Hematopoietic multipotent progenitor cell (in vitro differentiated cells): ENCODE results near the gene KMT2C. TPM values are rescaled to one million over a fixed set of nuclear protein-coding genes. Genes with fewer than 3 reads are reported as not detected.
A peak's percentile ranks its signal among the peaks of the same experiment; 100 is the strongest.

Source experiments
- DNase-seq, 3 donors: peaks; one replicate each; pipeline ENCODE4 v3.0.0-alpha.2; 2011 to 2015; ENCODE audit warnings: low read depth in 2 of 3, low spot score in 2 of 3
- total RNA-seq: library from RNA; depleted of rRNA; stranded (reverse); fragments of >200 nt; gene quantifications from one replicate; pipeline ENCODE4 v1.2.3, GENCODE V29; 2012

Gene KMT2C
- total RNA-seq, 1 donor: 33.1 TPM

DNA sequence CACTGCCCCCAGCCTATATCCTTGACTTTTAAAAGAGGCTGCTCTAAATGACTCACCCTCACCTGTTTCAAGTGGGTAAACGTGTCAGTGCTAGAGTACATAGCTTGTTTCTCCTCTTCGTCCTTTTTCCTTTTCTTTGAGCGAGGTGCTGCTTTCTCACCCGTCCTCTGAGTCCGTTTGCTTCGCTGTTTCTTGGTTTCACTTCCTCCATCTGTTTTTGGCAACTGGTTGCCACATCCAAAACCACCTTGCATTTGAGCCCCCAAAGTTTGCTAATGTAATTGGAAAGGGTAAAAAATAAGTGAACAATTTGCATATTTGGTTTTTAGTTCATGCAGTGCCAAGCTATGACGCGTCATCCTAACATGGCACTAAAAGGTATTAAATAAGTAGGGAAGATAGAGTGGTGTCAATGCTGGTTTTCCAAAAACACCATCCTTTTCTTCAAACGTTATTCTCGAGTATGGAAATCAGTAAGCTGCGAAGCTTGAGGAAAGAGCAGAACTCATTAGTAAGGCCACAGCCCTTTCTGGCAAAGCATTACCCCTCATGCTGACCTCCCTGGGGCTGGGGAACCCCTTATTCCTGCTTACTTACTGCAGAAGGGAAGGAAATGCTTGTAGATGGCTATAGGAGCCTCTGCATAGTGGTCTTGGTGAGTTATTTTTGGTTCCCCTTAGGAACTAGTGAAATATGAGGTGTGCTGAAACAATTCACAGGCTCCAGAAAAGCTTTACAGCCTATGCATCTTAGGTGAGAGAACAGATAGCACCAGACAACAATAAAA is 276.8 kb downstream of the KMT2C start:
- peak in 1 of 3 donors; percentile 11 for DNase-seq

GRCh38 chr7:152152267-152152666 is 283.5 kb downstream of the KMT2C start:
- DNase-seq: no peak

GRCh38 chr7:152149363-152149762 is 286.4 kb downstream of the KMT2C start:
- no peak for DNase-seq

DNA sequence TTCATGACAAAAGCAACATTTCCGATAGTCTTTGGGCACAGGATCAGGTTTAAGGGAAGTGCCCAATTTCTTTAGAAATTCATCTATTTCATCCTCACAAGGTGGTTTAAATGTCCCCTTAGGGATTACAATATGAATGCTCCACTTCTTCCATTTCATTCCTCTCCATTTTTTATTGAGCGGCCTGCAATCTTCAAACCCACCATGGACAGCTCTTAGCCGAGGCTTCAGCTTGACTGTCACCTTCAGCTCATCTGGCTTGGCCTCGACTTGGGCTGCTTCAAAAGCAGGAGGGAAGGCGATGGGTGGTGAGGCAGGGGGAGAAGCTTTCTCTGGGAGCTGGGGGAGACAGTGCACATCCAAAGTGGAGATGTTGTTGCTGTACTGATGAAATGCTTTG is 287.1 kb downstream of the KMT2C start:
- DNase-seq: no peak

DNA sequence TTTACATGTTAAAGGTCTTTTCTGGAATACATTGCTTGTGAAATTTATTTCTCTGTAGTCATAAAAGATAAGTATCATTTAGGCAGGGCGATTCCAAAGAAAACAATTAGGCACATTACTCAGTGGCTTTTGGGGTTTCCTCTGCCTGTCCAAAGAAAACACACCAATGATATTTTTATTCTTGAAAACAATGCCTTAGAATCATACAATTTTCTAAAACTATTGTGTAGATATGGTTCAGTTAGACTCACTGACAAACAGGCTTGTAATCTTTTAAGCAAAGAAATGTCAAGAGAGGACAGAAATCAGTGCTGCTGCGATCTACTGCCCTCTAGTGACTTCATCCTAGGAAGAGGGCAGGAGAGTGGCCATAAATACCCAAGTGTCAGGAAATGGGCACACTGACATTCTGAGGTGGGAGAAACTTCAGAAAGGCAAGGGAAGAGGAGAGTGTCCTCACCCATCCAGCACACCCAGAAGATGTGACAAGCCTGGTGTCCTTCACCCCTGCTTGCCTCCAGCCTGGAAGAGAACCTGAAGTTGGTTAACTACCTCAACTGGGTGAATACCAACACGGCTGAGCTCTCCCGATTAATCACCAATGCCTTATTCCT is 289.8 kb downstream of the KMT2C start:
- DNase-seq: peak in 2 of 3 donors; percentile 18 to 51

DNA sequence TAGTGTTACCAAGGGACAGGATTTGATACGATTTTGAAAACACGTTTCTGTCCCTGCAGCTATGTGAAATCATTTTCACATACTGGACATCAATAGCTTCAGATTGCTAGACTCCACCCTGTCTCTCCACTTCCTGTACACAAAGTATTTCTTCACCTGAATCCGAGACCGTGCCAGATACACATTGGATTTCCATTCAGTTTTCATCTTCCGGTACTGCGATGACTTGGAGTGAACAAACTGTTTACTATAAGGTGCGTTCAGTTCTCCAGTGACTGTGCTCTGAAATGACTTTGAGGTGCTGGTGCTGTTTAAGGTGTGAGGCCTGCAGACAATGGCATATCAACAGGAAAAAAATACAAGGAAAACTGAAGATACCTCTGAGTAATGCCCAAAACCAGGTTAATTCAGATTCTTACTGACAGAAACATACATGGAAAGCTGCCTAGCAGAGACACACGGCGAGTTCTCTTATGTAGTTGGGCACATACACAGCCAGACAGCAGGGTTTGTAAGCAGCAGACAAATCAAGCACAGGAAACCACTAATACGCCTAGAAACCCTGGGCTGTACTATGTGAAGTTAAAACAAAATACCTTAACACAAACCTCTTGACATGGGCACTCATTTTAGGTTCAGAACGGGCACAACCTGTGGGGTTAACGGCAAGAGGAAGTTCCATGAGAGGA is 291.1 kb downstream of the KMT2C start:
- no peak for DNase-seq

- no peak for DNase-seq
Measured at GRCh38 chr7:152142976-152143595, 292.7 kb downstream of the KMT2C start.

DNA sequence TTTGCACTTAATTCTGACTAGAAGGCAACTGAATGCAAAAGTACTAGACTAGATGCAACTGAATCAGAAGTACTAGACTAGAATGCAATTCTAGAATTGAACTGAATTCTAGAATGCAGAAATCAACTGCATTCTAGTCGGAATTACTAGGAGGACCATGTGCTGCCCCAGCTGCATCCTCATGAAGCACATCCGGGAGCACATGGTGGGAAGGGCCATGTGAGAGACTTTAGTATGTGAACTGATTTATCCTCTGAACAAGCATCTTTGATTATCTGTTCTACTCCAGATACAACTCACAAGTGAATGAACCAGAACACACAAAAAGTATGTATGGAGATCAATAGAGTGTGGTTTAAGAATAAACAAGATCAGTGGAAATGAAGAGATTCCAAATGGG is 295.2 kb downstream of the KMT2C start:
- no peak for DNase-seq

- DNase-seq: no peak
Measured at GRCh38 chr7:152140067-152140466, 295.7 kb downstream of the KMT2C start.

GRCh38 chr7:152137476-152138025 is 298.3 kb downstream of the KMT2C start:
- DNase-seq: no peak

- DNase-seq: no peak
Measured at GRCh38 chr7:152136686-152137085, 299.1 kb downstream of the KMT2C start.

DNA sequence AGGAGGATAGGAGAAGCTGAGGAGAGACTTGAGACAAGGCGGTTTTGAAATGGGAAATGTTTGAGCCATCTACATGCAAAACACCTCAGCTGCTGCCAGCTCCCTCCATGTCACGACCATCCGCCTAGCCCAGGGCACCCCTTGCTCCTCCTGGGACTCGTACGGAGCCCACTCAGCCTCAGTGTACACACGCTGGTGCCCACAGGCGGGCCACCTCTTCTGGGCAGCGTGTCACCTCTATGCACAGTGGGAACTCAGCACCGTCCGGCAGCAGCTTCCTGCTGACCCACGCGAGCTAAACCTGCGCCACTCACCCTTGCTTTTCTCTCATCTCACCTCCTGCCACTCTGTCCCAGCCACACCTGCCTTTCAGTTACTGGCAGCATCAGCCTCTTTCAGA is 302.0 kb downstream of the KMT2C start:
- no peak for DNase-seq

DNA sequence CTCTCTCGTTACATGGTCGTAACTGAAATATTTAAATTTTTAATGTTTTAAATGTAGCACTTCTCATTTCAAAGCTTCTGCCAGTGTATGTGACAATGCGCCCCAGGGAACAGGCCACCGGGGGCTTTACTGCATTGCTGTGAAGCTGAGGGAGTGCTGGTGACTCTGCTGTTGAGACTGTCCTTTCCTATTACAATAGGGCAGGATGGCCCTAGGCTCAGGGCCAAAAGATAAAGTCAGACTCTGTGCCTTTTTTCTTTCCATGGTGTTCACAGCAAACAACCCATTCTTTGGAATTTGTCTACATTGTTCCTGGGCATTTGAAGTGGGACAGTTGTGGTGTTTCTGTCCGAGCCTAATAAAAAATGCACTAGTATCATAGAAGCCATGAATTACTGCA is 303.0 kb downstream of the KMT2C start:
- no peak for DNase-seq

- DNase-seq: no peak
Measured at GRCh38 chr7:152131981-152132494, 303.8 kb downstream of the KMT2C start.

DNA sequence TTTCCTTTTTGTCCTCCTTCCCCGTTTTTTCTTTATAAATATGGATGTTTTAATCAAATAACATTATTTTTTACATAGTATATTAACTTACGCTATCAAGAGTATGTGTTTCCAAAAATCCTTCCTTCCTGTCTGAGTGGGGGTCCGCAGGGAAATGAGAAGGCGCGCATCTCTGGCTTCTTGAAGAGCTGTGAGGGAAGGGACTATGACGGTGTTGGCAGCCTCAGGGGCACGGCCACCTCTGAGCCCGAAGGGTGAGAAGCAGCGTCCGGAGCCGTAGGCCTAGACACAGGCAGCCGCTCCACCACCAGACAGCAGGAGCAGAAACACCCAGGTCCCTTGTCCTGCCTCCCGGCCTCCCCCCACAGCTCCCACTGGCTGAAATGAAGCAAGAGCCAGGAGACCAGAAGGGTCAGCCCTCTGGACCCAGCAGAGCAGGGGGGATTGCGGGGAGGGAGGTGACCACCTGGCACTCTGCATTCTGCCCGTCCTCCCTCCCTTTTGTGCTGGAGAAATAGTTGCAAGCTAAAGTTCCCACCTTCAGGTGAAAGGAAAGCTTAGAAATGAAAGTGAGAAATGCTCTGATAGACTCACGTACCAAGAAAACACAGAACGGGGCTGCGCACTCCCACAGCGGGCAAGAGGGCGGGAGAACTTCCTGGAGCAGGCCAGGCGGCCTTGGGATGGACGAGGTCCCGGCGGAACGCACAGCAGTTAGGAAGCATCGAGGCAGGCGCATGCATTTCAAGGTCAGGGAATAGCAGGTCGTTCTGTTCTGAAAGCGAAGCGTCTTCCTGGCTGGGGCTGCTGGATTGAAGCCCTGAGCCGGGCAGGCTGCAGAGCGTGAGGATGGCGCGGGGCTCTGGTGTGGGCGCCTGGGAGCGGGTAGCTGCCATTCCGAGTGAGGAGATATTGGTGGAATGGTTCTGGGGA is 304.9 kb downstream of the KMT2C start:
- DNase-seq: no peak

DNA sequence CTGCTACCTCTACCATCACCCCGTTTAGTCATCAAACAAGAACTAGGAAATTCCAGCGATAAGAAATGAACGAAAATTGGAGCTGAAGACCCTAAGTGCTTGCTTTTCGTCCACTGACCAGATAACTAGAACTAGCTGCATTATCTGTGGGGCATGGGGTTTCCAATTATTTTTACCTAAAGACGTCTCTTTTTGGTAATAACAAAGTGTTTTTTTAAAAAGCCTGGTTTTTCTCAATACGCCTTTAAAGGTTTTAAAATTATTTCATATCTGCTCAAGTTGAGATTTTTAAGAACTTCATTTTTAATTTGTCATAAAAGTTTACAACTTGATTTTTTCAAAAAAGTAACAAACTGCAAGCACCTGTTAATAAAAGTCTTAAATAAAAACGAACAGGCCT is 306.1 kb downstream of the KMT2C start:
- DNase-seq: no peak

GRCh38 chr7:152128741-152129461 is 306.9 kb downstream of the KMT2C start:
- no peak for DNase-seq

- DNase-seq: no peak
Measured at GRCh38 chr7:152128252-152128651, 307.6 kb downstream of the KMT2C start.

DNA sequence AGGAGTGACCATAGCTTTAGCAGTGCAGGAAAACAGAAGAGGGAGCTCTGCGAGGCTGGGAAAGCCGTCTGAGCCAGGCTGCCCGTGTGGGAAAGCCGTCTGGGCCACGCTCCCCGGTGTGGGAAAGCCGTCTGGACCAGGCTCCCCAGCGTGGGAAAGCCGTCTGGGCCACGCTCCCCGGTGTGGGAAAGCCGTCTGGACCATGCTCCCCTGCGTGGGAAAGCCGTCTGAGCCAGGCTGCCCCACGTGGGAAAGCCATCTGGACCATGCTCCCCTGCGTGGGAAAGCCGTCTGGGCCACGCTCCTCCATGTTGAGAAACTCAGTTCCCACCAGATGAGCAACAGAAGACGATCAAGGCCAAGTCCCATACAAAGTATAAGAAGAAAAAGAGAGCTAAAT is 308.6 kb downstream of the KMT2C start:
- DNase-seq: no peak
